ENCODE data around the gene THEM4. TPM values are rescaled to one million over a fixed set of nuclear protein-coding genes. Genes with fewer than 3 reads are reported as not detected.

Gene THEM4
- total RNA-seq, 1 donor from 2014 or later, result 15.0 TPM

DNA sequence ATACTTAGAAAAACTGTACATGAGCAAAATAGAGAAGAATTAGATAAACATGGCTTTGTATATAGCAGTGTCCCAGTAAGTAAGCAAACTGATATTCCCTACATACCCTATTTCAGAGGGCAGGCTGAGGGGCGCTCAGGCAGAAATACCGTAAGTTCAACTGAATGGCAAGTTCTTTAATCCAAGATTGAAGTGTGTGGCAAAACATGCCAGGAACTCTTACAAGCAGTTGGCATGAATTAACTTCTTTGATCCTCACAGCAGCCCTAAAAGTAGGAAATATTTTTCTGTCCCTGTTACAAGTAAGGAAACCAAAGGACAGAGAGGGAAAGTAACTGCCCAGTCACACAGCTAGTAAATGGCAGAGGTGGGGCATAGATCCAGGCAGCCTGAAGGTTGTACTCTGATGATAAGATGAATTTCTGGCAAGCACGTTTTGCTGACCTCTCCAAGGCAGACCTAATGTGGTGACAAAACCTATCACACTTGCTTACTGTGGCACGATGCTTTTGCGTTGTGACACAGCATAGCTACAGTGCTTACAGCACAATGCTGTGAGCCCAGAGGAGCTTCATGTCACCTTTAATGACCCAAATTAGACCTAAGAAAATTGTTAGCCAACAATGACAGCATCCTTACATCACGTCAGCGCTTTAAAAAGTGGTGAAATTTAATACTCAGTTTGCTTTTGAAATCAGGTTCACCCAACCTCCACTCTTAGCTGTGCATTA, 35.0 kb upstream of the THEM4 start:
- ATAC-seq, result peak; percentile 15 to 48
- peak overlapping the region; percentile 86 for H3K27ac ChIP-seq

DNA sequence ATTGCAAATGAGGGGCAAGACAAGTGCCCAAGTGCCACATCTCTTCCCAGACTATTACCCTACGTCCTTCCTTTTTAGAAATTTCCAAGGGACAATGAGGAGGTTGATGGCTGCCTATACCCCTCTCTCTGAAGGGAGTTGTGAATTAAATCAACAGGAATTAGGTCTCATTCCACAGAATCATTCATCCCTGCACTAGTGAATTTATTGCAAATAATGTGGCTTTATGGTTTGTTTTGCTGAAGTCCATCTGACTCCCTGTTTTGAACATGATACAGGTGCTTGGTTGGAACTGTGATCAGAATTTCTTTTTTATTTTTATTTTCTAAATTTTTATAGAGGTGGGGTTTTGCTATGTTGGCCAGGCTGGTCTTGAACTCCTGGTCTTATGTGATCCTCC, 34.3 kb upstream of the THEM4 start:
- ATAC-seq, result no peak
- no peaks in the 10 kb centered on the region for H3K27me3 ChIP-seq (ENCODE audit: low read depth)
- TF ChIP-seq, protein P1, sequence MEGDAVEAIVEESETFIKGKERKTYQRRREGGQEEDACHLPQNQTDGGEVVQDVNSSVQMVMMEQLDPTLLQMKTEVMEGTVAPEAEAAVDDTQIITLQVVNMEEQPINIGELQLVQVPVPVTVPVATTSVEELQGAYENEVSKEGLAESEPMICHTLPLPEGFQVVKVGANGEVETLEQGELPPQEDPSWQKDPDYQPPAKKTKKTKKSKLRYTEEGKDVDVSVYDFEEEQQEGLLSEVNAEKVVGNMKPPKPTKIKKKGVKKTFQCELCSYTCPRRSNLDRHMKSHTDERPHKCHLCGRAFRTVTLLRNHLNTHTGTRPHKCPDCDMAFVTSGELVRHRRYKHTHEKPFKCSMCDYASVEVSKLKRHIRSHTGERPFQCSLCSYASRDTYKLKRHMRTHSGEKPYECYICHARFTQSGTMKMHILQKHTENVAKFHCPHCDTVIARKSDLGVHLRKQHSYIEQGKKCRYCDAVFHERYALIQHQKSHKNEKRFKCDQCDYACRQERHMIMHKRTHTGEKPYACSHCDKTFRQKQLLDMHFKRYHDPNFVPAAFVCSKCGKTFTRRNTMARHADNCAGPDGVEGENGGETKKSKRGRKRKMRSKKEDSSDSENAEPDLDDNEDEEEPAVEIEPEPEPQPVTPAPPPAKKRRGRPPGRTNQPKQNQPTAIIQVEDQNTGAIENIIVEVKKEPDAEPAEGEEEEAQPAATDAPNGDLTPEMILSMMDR (IDR thresholded peaks at IDR 0.05), result no peak
- H3K27ac ChIP-seq, result peak overlapping the region; percentile 86
- no peak overlapping the region for H3K4me3 ChIP-seq
- intact Hi-C loops (cut with DNase I), result no loop called here
- peaks cover 44% of the 10 kb centered on the region for H3K4me1 ChIP-seq
- no peaks in the 10 kb centered on the region for H3K9me3 ChIP-seq
- DNase-seq, result no peak
- H3K36me3 ChIP-seq, result no peaks in the 10 kb centered on the region

More for the DNA sequence above, 35.0 kb upstream of the THEM4 start:
- H3K36me3 ChIP-seq, result no peaks in the 10 kb centered on the region
- intact Hi-C loops (cut with DNase I), result no loop called here
- peaks cover 50% of the 10 kb centered on the region for H3K4me1 ChIP-seq
- H3K4me3 ChIP-seq, result no peak overlapping the region
- no peaks in the 10 kb centered on the region for H3K27me3 ChIP-seq (ENCODE audit: low read depth)
- H3K9me3 ChIP-seq, result no peaks in the 10 kb centered on the region
- no peak for DNase-seq
- TF ChIP-seq, protein P1 (IDR thresholded peaks at IDR 0.05), result no peak

DNA sequence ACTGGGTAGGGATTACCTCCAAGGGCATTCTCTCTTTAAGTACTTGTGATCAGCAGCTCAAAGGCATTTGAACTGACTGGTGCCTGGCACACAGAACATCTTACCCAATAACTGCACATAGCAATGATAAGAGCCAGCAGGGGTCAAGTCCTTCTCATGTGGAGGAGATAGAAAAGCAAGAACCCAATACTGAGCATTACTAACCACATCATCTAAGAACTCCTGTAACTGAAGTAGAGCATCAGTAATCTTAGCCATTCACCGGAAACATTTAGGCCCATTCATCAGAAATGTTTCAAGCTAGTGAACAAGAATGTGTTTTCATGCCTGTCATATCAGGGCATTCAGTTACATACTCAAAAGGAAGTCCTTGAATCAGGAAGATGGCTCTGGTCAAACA, 33.6 kb upstream of the THEM4 start:
- TF ChIP-seq, protein P1 (IDR thresholded peaks at IDR 0.05), result no peak
- Histone ChIP-seq H3K4me1 (peaks cover 42% of the 10 kb centered on the region), H3K27ac (no peak overlapping the region), H3K4me3 (no peak overlapping the region), H3K36me3 (no peaks in the 10 kb centered on the region), H3K27me3 (ENCODE audit: low read depth) (no peaks in the 10 kb centered on the region), H3K9me3 (no peaks in the 10 kb centered on the region)
- no peak for ATAC-seq
- intact Hi-C loops (cut with DNase I), result no loop called here
- no peak for DNase-seq

DNA sequence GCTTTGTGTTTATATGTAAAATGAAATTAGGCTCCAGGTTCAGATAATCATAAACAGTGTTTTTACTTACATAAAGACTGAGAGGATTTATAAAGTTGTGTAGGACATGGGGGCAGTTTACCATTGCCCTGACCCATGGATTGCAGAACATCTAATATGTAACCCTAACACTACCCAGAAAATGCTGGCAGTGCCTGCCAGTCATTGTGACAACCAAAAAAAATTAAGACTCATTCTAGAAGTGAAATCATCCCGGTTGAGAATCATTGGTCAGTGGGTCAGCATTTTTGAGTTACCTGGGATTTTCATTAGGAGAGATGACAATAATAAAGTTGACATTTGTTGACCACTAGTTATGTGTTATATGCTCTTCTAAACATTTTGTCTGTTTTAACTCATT, 31.2 kb upstream of the THEM4 start:
- Histone ChIP-seq H3K9me3 (no peaks in the 10 kb centered on the region), H3K4me1 (peaks cover 29% of the 10 kb centered on the region), H3K36me3 (no peaks in the 10 kb centered on the region), H3K4me3 (no peak overlapping the region), H3K27ac (no peak overlapping the region), H3K27me3 (ENCODE audit: low read depth) (no peaks in the 10 kb centered on the region)
- TF ChIP-seq, protein P1 (IDR thresholded peaks at IDR 0.05), result no peak
- ATAC-seq (no peak), DNase-seq (no peak)
- intact Hi-C loops (cut with DNase I), result no loop called here

DNA sequence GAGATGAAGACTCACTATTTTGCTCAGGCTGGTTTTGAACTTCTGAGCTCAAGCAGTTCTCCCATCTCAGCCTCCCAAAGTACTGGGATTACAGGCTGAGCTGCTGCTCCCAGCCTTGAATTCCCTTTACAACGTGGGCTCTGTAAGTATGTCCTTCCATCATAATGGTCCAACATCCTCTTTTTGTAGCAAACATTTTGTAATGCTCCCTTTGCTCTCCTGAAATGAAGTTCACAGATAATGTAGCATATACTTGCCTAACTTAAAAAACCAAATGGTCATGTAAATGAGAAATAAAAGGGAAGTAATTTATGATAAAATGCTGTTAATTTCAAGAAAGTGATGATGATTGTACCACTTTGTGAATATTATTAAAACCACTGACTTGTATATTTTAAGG, 30.5 kb upstream of the THEM4 start:
- no peak overlapping the region for H3K4me3 ChIP-seq
- no peaks in the 10 kb centered on the region for H3K36me3 ChIP-seq
- intact Hi-C loops (cut with DNase I), result no loop called here
- DNase-seq (no peak), ATAC-seq (no peak)
- H3K4me1 ChIP-seq, result peaks cover 21% of the 10 kb centered on the region
- TF ChIP-seq, protein P1 (IDR thresholded peaks at IDR 0.05), result no peak
- no peaks in the 10 kb centered on the region for H3K9me3 ChIP-seq
- H3K27me3 ChIP-seq (ENCODE audit: low read depth), result no peaks in the 10 kb centered on the region
- no peak overlapping the region for H3K27ac ChIP-seq
